Right lobe of liver (tissue), 4 donors: ENCODE data around the gene KANK3.

Source experiments
- CTCF ChIP-seq, 4 donors: fragments of 200-600 bp in 3 of 4; fragments of 450-650 bp in 1 of 4; IDR thresholded peaks; one replicate each; pipeline versions ENCODE4 v1.5.1 to v1.8.0; 2016 to 2022; ENCODE audit warnings: antibody characterized with exemption in 4 of 4, mild to moderate bottlenecking in 2 of 4
- POLR2A ChIP-seq: fragments of 450-650 bp; IDR thresholded peaks from one replicate; pipeline ENCODE4 v1.6.1; 2017; ENCODE audit warnings: antibody characterized with exemption, mild to moderate bottlenecking
- donor health status: DM: no; HTN: no; CAD: no.
- donor health status: DM: no; HTN: no; CAD: no.
- donor health status: DM: no; HTN: yes; CAD: no.

- TF ChIP-seq CTCF (IDR thresholded peaks at IDR 0.05) (no peak), POLR2A (no peak)
These were observed 49.0 kb upstream of the KANK3 start for GRCh38 chr19:8392017-8392591.
